OCI-LY7 (cell line): ENCODE data around the gene TSPOAP1. TPM values are rescaled to one million over a fixed set of nuclear protein-coding genes. Genes with fewer than 3 reads are reported as not detected.

Experiments
- BruUV-seq: library from RNA; stranded (reverse); fragments of 400-500 nt; replicated peaks from 2 replicates; lab custom pipeline; 2021; lab: Mats Ljungman, UMichigan
- CTCF ChIA-PET: fragments of 300-600 bp; sonication (Branson Sonifier 250); formaldehyde crosslinking; loops from one replicate; lab custom pipeline; 2022; ENCODE audit warnings: antibody characterized with exemption; ENCODE audit not compliant: unreplicated experiment; lab: Charles Lee
- POLR2A ChIA-PET: fragments of 300-600 bp; sonication (Branson Sonifier 250); formaldehyde crosslinking; loops from one replicate; lab custom pipeline; 2022; ENCODE audit warnings: antibody characterized with exemption; lab: Charles Lee
- DNase-seq: peaks from one replicate; pipeline ENCODE4 v3.0.0-alpha.2; 2015; ENCODE audit warnings: low spot score
- H2AFZ ChIP-seq: fragments of 200-600 bp; sonication (generic), shearing (Covaris generic); 2 replicates; pipeline ENCODE4 v1.6.1; 2014; ENCODE audit warnings: mild to moderate bottlenecking, antibody characterized with exemption, low read length, moderate library complexity
- H3K27ac ChIP-seq: fragments of 200-600 bp; sonication (generic); 2 replicates; pipeline ENCODE4 v1.5.1; 2014; ENCODE audit warnings: mixed run types, low read depth, mild to moderate bottlenecking, moderate library complexity, low read length, inconsistent platforms; ENCODE audit not compliant: poor library complexity, severe bottlenecking
- H3K36me3 ChIP-seq: fragments of 200-600 bp; sonication (generic); 2 replicates; pipeline ENCODE4 v1.6.1; 2014; ENCODE audit warnings: mild to moderate bottlenecking, antibody characterized with exemption, low read length, moderate library complexity, mixed read lengths; ENCODE audit not compliant: insufficient read depth
- H3K4me1 ChIP-seq: fragments of 200-600 bp; sonication (generic); 2 replicates; pipeline ENCODE4 v1.5.1; 2014; ENCODE audit warnings: mild to moderate bottlenecking, low read length; ENCODE audit not compliant: insufficient read depth, poor library complexity, severe bottlenecking
- H3K4me2 ChIP-seq: fragments of 200-600 bp; sonication (generic); 2 replicates; pipeline ENCODE4 v1.6.1; 2014; ENCODE audit warnings: mild to moderate bottlenecking, low read length
- H3K4me3 ChIP-seq: fragments of 200-600 bp; sonication (generic); 2 replicates; pipeline ENCODE4 v1.5.1; 2014; ENCODE audit warnings: mild to moderate bottlenecking, low read depth, low read length; ENCODE audit not compliant: poor library complexity, severe bottlenecking
- H3K79me2 ChIP-seq: fragments of 200-600 bp; sonication (generic); 2 replicates; pipeline ENCODE4 v1.6.1; 2016; ENCODE audit warnings: low read depth, mild to moderate bottlenecking, low read length, moderate library complexity, mixed read lengths; ENCODE audit not compliant: insufficient read depth
- H3K9me2 ChIP-seq: fragments of 200-600 bp; sonication (generic); 2 replicates; pipeline ENCODE4 v1.6.1; 2016; ENCODE audit warnings: mild to moderate bottlenecking, low read length, mixed read lengths; ENCODE audit not compliant: insufficient read depth
- H3K9me3 ChIP-seq: fragments of 200-600 bp; sonication (generic); 2 replicates; pipeline ENCODE4 v1.6.1; 2014; ENCODE audit warnings: mild to moderate bottlenecking, mixed run types, low read length, mixed read lengths
- H4K20me1 ChIP-seq: fragments of 200-600 bp; sonication (generic); 2 replicates; pipeline ENCODE4 v1.6.1; 2014; ENCODE audit warnings: mild to moderate bottlenecking, antibody characterized with exemption, low read length, moderate library complexity, mixed read lengths; ENCODE audit not compliant: insufficient read depth
- EZH2phosphoT487 ChIP-seq: fragments of 200-600 bp; sonication (generic); IDR thresholded peaks from 2 replicates; pipeline ENCODE4 v1.6.1; 2018; ENCODE audit warnings: low read depth, borderline replicate concordance, mild to moderate bottlenecking, mixed run types, antibody characterized with exemption, low read length, moderate library complexity, mixed read lengths
- intact Hi-C: fragments of 100-400 bp; cut with micrococcal nuclease; formaldehyde crosslinking; loops from one replicate; pipeline ENCODE4 v1.10.0; 2022; ENCODE audit not compliant: unreplicated experiment
- total RNA-seq, 2 experiments: library from RNA; depleted of rRNA in 1 of 2; stranded (reverse); fragments of >200 nt in 1 of 2; shearing (Covaris generic) in 1 of 2; gene quantifications; 2 replicates each; pipeline ENCODE4 v1.2.3, GENCODE V29; 2014 to 2022
- TF ChIP-seq, protein P1 (sequence below): fragments of 200-600 bp; sonication (generic); conservative IDR thresholded peaks from 2 replicates; pipeline ENCODE4 v1.5.1; 2014; ENCODE audit warnings: mild to moderate bottlenecking, antibody characterized with exemption, low read length, moderate library complexity, mixed read lengths

TSPOAP1 gene
- total RNA-seq, 2 experiments from 2014 or later, result 24.0 to 50.6 TPM

DNA sequence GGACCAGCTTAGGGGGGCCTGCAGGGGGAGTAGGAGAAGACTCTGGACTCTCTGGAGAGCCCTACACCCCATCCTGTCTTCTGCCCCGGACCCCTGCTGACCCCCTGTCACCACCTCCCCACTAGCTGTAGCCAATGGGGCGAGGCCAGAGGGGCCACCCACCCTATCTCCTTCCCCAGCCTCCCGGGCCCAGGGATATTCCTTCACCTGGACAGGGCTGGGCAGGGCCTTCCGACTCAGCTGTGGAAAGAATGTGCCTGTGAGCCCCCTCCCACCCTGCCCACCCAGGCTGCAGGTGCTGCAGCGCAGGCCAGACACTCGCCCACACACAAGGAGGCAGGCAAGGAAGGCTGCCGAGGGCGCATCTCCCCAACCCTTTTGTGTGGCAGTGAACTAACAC is 23.0 kb downstream of the TSPOAP1 start:
- no TSS peak for BruUV-seq
- Histone ChIP-seq H3K79me2 (no peaks in the 10 kb centered on the region), H4K20me1 (no peaks in the 10 kb centered on the region), H3K36me3 (no peaks in the 10 kb centered on the region), H3K9me2 (no peaks in the 10 kb centered on the region), H3K4me3 (no peak overlapping the region), H3K9me3 (no peaks in the 10 kb centered on the region), H3K27ac (no peak overlapping the region), H2AFZ (no peak overlapping the region), H3K4me2 (no peak overlapping the region), H3K4me1 (peaks cover 22% of the 10 kb centered on the region)
- no peak for DNase-seq
- intact Hi-C loops, result no loop called here
- ChIA-PET POLR2A (interaction anchor here (0.6 kb wide), 1 partner anchor 181 kb away, joined by 3 read pairs; no protein-coding TSS in a partner anchor), CTCF (no interaction called here)
- TF ChIP-seq, protein P1, sequence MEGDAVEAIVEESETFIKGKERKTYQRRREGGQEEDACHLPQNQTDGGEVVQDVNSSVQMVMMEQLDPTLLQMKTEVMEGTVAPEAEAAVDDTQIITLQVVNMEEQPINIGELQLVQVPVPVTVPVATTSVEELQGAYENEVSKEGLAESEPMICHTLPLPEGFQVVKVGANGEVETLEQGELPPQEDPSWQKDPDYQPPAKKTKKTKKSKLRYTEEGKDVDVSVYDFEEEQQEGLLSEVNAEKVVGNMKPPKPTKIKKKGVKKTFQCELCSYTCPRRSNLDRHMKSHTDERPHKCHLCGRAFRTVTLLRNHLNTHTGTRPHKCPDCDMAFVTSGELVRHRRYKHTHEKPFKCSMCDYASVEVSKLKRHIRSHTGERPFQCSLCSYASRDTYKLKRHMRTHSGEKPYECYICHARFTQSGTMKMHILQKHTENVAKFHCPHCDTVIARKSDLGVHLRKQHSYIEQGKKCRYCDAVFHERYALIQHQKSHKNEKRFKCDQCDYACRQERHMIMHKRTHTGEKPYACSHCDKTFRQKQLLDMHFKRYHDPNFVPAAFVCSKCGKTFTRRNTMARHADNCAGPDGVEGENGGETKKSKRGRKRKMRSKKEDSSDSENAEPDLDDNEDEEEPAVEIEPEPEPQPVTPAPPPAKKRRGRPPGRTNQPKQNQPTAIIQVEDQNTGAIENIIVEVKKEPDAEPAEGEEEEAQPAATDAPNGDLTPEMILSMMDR, result no peak
- TF ChIP-seq EZH2phosphoT487, result no peak

DNA sequence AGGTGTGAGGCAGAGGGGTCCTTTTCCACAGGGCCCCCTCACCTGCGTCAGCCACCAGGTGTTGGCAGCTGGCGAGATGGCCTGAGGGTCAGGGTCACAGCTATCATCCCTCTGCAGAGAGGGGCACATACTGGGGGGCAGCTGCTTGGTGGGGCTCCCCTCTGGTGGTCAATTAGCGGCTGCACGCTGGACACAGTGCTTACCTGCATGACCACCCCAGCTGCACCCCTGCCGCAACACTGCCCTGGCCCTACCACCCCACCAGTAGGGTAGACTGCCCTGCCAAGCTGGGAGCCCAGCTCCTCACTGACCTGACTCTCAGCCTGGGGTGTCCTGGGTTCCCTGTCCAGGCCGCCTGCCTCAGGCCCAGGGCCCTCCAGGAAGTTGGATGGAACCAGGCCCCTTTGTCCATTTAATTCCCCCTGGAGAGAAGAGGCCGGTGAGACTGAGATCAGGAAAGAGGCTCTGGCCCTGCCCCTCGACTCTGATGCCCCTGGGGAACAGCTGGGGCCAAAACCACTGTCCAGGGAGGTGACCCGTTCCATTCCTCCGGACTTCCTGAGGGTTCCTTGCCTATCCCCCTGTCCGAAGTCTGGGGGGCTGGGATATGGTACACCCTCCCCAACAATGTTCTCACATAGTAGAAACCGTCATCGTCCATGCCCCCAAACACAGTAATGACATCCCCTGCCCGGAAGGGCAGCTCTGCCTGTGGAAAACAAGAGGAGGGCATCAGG is 23.7 kb downstream of the TSPOAP1 start:
- Histone ChIP-seq H3K27ac (no peak overlapping the region), H3K9me2 (no peaks in the 10 kb centered on the region), H3K36me3 (no peaks in the 10 kb centered on the region), H3K79me2 (no peaks in the 10 kb centered on the region), H3K4me2 (no peak overlapping the region), H2AFZ (no peak overlapping the region), H3K9me3 (no peaks in the 10 kb centered on the region), H3K4me1 (peaks cover 22% of the 10 kb centered on the region), H3K4me3 (no peak overlapping the region), H4K20me1 (no peaks in the 10 kb centered on the region)
- TF ChIP-seq, protein P1, result no peak
- TF ChIP-seq EZH2phosphoT487, result no peak
- intact Hi-C loops, result loop anchor here (1.0 kb wide), 1 partner anchor 142 kb away; no protein-coding TSS in a partner anchor
- CTCF ChIA-PET, result no interaction called here
- POLR2A ChIA-PET, result interaction anchor here (0.9 to 1.0 kb wide), 2 partner anchors 9 to 103 kb away, joined by 3 to 5 read pairs; no protein-coding TSS in a partner anchor
- no peak for DNase-seq
- BruUV-seq, result no TSS peak
